ENCODE measurements around the gene DPYSL5. TPM values are rescaled to one million over a fixed set of nuclear protein-coding genes. Genes with fewer than 3 reads are reported as not detected.
A peak's percentile ranks its signal among the peaks of the same experiment; 100 is the strongest.

DPYSL5 gene
- polyA plus RNA-seq, 1 donor from 2014 or later, result not detected

- Mint-ChIP-seq H3K36me3 (peaks cover 3% of the 10 kb centered on the region), H3K9me3 (peaks cover 0 to 12% (median 0%) of the 10 kb centered on the region in 3 donors), H3K27ac (no peak overlapping the region), H3K27me3 (peaks cover 2% of the 10 kb centered on the region), H3K4me3 (no peak overlapping the region), H3K4me1 (no peaks in the 10 kb centered on the region)
Observed at GRCh38 chr2:26897807-26898479, 50.0 kb downstream of the DPYSL5 start.

- peaks cover 0 to 12% (median 0%) of the 10 kb centered on the region in 3 donors for H3K9me3 Mint-ChIP-seq
- H3K27me3 Mint-ChIP-seq, result peaks cover 2% of the 10 kb centered on the region
- H3K36me3 Mint-ChIP-seq, result peaks cover 3% of the 10 kb centered on the region
- H3K4me1 Mint-ChIP-seq, result no peaks in the 10 kb centered on the region
- no peak overlapping the region for H3K27ac Mint-ChIP-seq
- H3K4me3 Mint-ChIP-seq, result no peak overlapping the region
Observed at GRCh38 chr2:26898480-26899078, 50.6 kb downstream of the DPYSL5 start.

- Mint-ChIP-seq H3K27me3 (peaks cover 4% of the 10 kb centered on the region), H3K4me3 (no peak overlapping the region), H3K36me3 (peaks cover 3% of the 10 kb centered on the region), H3K4me1 (no peaks in the 10 kb centered on the region), H3K9me3 (peaks cover 0 to 12% (median 0%) of the 10 kb centered on the region in 3 donors), H3K27ac (no peak overlapping the region)
Observed at GRCh38 chr2:26899500-26900164, 51.7 kb downstream of the DPYSL5 start.

GRCh38 chr2:26900831-26901321 lies 52.9 kb downstream of the DPYSL5 start:
- Mint-ChIP-seq H3K36me3 (peaks cover 3% of the 10 kb centered on the region), H3K9me3 (peaks cover 0 to 7% (median 0%) of the 10 kb centered on the region in 3 donors), H3K27ac (peak overlapping the region in 1 of 3 donors; percentile 92), H3K4me3 (no peak overlapping the region), H3K4me1 (no peaks in the 10 kb centered on the region), H3K27me3 (peaks cover 9% of the 10 kb centered on the region)

GRCh38 chr2:26901326-26902183 lies 53.6 kb downstream of the DPYSL5 start:
- H3K4me1 Mint-ChIP-seq, result no peaks in the 10 kb centered on the region
- no peak overlapping the region for H3K4me3 Mint-ChIP-seq
- H3K9me3 Mint-ChIP-seq, result peaks cover 0 to 4% (median 0%) of the 10 kb centered on the region in 3 donors
- peaks cover 3% of the 10 kb centered on the region for H3K36me3 Mint-ChIP-seq
- H3K27me3 Mint-ChIP-seq, result peaks cover 10% of the 10 kb centered on the region
- H3K27ac Mint-ChIP-seq, result peak overlapping the region in 1 of 3 donors; percentile 92

- Mint-ChIP-seq H3K27me3 (peaks cover 11% of the 10 kb centered on the region), H3K9me3 (no peaks in the 10 kb centered on the region), H3K36me3 (no peaks in the 10 kb centered on the region), H3K27ac (no peak overlapping the region), H3K4me3 (no peak overlapping the region), H3K4me1 (no peaks in the 10 kb centered on the region)
Observed at GRCh38 chr2:26903676-26904075, 55.7 kb downstream of the DPYSL5 start.

GRCh38 chr2:26904839-26905238 lies 56.9 kb downstream of the DPYSL5 start:
- no peaks in the 10 kb centered on the region for H3K9me3 Mint-ChIP-seq

GRCh38 chr2:26905341-26906198 lies 57.6 kb downstream of the DPYSL5 start:
- peak overlapping the region in 1 of 3 donors; percentile 62 for H3K27ac Mint-ChIP-seq
- H3K4me1 Mint-ChIP-seq, result no peaks in the 10 kb centered on the region
- H3K36me3 Mint-ChIP-seq, result no peaks in the 10 kb centered on the region
- H3K27me3 Mint-ChIP-seq, result peaks cover 11% of the 10 kb centered on the region
- H3K4me3 Mint-ChIP-seq, result no peak overlapping the region
- peaks cover 0 to 2% (median 0%) of the 10 kb centered on the region in 3 donors for H3K9me3 Mint-ChIP-seq

More at GRCh38 chr2:26904839-26905238, 56.9 kb downstream of the DPYSL5 start:
- Mint-ChIP-seq H3K4me3 (no peak overlapping the region), H3K36me3 (no peaks in the 10 kb centered on the region), H3K4me1 (no peaks in the 10 kb centered on the region), H3K27me3 (peaks cover 11% of the 10 kb centered on the region), H3K27ac (no peak overlapping the region)

GRCh38 chr2:26907416-26907815 lies 59.5 kb downstream of the DPYSL5 start:
- Mint-ChIP-seq H3K27ac (no peak overlapping the region), H3K4me3 (no peak overlapping the region)

GRCh38 chr2:26910176-26910575 lies 62.2 kb downstream of the DPYSL5 start:
- H3K9me3 Mint-ChIP-seq, result peaks cover 0 to 2% (median 0%) of the 10 kb centered on the region in 3 donors
- no peak overlapping the region for H3K4me3 Mint-ChIP-seq
- no peaks in the 10 kb centered on the region for H3K4me1 Mint-ChIP-seq
- H3K27me3 Mint-ChIP-seq, result peaks cover 12% of the 10 kb centered on the region
- H3K36me3 Mint-ChIP-seq, result no peaks in the 10 kb centered on the region
- no peak overlapping the region for H3K27ac Mint-ChIP-seq

More at GRCh38 chr2:26907416-26907815, 59.5 kb downstream of the DPYSL5 start:
- Mint-ChIP-seq H3K27me3 (peaks cover 11% of the 10 kb centered on the region), H3K4me1 (no peaks in the 10 kb centered on the region), H3K9me3 (peaks cover 0 to 2% (median 0%) of the 10 kb centered on the region in 3 donors), H3K36me3 (no peaks in the 10 kb centered on the region)

GRCh38 chr2:26911911-26912861 lies 64.3 kb downstream of the DPYSL5 start:
- Mint-ChIP-seq H3K36me3 (no peaks in the 10 kb centered on the region), H3K9me3 (peaks cover 0 to 2% (median 0%) of the 10 kb centered on the region in 3 donors), H3K4me1 (no peaks in the 10 kb centered on the region), H3K4me3 (no peak overlapping the region), H3K27me3 (peaks cover 7% of the 10 kb centered on the region), H3K27ac (no peak overlapping the region)

- Mint-ChIP-seq H3K4me1 (no peaks in the 10 kb centered on the region), H3K27me3 (peaks cover 7% of the 10 kb centered on the region), H3K4me3 (no peak overlapping the region), H3K36me3 (no peaks in the 10 kb centered on the region), H3K9me3 (peaks cover 0 to 2% (median 0%) of the 10 kb centered on the region in 3 donors), H3K27ac (no peak overlapping the region)
Observed at GRCh38 chr2:26913606-26913998, 65.7 kb downstream of the DPYSL5 start.
